IPS-18c (cell line): ENCODE results near the gene DDRGK1.

Experiments
- H3K4me3 ChIP-seq: 2 replicates; pipeline ENCODE4 v1.7.0; 2013; ENCODE audit warnings: low read depth, mild to moderate bottlenecking, low read length, moderate library complexity; ENCODE audit not compliant: insufficient read depth
- H3K9me3 ChIP-seq: one replicate; pipeline ENCODE4 v1.6.1; 2013; ENCODE audit warnings: mild to moderate bottlenecking, low read length, moderate library complexity; ENCODE audit not compliant: control insufficient read depth, insufficient read depth

The DDRGK1 gene

DNA sequence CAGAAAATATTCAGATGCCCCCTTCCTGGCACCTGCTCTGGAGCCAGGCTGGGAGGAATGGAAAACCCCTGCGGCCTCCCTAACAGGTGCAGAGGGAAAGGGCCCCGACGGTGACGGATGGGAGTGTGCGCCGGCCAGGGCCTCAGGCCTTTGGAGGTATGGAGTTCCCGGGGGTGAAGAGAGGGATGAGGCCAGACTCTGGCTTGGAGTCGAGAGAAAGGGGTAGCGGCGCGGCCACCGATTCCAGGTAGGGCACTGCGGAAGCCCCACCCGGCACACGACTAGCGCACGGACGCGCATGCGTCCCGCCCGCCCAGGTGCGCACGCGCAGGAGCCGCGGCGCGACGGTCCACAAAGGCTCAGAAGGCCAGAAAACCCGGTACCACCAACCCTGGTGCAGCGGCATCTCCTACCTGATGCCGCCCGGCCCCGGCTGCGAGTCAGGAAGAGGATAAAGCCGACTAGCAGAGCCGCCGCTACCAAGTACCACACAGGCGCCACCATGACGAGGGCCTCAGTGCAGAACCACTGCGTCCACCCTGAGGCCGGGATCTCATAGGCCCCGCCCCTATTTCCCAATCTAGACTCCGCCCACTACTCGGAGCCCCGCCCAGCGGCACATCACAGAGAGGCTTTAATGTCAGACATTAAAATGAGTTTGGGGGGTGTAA is at the start of gene DDRGK1:
Gene DDRGK1, minus strand, starts transcription at position 559 of the 671 bp plus-strand sequence. Its CDS starts 55 bp downstream, at position 504.
- Histone ChIP-seq H3K4me3 (peak within 1 kb of the TSS; percentile 96), H3K9me3 (no peaks in the 10 kb centered on the region)

- Histone ChIP-seq H3K9me3 (peaks cover 2% of the 10 kb centered on the region), H3K4me3 (no peak overlapping the region)
Observed at GRCh38 chr20:3251806-3252205, 47.3 kb upstream of the DDRGK1 start.

DNA sequence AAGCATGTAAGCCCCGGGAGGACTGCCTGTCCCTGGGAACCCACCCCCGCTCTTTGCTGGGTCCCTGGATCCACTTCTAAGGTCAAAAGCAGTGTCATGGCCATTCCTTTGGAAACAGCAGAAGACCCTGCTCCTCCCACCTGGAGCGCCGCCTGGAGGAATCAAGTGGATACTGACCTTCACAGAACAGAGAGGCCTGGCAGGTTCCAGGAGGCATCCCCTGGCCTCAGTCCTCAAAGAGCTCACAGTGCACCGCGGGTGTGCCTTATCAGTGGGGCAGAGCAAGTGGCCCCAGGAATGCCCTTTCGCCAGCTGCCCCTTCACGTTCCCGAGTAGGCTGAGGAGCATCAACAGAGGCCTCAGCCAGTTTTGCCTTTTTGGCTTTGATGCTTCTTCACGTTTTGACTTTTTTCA is 45.6 kb upstream of the DDRGK1 start:
- H3K4me3 ChIP-seq = no peak overlapping the region

DNA sequence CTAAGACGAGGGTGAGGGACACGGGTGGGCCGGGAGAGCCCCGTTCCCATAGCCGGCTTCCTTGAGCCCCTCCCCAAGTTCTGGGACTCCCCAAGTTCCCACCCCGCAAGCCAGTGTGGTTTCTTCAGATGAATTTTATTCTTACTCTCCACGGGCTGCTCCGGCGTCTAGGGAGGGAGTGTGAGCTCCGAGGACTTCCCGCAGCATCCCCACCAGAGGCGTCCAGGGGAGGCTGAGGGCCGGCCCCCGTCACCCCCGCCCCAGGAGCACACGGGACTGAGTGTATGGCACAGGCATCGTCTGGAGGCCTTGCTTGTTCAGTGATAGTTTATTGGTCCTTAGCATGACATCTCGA is 44.5 kb upstream of the DDRGK1 start:
- Histone ChIP-seq H3K9me3 (peaks cover 2% of the 10 kb centered on the region), H3K4me3 (peak overlapping the region; percentile 47)

More for the DNA sequence above, 45.6 kb upstream of the DDRGK1 start:
- H3K9me3 ChIP-seq = peaks cover 2% of the 10 kb centered on the region

GRCh38 chr20:3248167-3248992 is 43.9 kb upstream of the DDRGK1 start:
- H3K9me3 ChIP-seq = peaks cover 2% of the 10 kb centered on the region
- H3K4me3 ChIP-seq = peak overlapping the region; percentile 47

- peaks cover 2% of the 10 kb centered on the region for H3K9me3 ChIP-seq
- H3K4me3 ChIP-seq = no peak overlapping the region
Observed at GRCh38 chr20:3247638-3248037, 43.2 kb upstream of the DDRGK1 start.

DNA sequence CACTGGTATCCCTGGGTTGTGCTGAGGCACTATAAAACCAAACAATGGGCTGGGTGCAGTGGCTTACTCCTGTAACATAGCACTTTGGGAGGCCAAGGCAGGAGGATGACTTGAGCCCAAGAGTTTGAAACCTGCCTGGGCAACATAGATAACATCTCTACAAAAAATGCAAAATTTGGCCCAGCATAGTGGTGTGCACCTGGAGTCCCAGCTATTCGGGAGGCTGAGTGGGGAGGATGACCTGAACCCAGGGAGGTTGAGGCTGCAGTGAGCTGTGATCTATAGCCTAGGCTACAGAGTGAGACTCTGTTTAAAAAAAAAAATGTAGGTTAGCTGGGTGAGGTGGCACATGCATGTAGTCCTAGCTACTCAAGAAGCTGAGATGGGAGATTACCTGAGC is 42.2 kb upstream of the DDRGK1 start:
- H3K4me3 ChIP-seq = no peak overlapping the region
- H3K9me3 ChIP-seq = peaks cover 2% of the 10 kb centered on the region

- peaks cover 2% of the 10 kb centered on the region for H3K9me3 ChIP-seq
- H3K4me3 ChIP-seq = no peak overlapping the region
Observed at GRCh38 chr20:3245711-3246110, 41.2 kb upstream of the DDRGK1 start.

DNA sequence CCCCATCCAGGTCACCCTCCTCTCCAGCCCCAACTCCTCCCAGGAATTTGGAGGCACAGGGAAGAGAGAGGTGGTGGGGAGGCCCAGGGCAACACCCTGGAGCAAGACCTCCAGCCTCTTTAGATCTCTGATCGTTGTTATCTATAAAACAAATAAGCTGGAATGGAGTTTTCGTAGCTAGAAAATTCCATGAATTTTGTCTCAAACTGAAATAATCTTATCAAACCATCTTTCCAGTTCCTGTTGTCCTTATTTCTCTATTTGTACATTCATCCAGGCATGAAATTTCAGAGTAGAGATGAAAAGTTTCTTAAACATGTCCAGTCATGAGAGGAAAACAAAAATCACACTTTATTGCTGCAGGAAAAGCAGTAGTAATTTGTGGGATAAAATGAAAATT is 40.7 kb upstream of the DDRGK1 start:
- Histone ChIP-seq H3K9me3 (peaks cover 2% of the 10 kb centered on the region), H3K4me3 (no peak overlapping the region)

DNA sequence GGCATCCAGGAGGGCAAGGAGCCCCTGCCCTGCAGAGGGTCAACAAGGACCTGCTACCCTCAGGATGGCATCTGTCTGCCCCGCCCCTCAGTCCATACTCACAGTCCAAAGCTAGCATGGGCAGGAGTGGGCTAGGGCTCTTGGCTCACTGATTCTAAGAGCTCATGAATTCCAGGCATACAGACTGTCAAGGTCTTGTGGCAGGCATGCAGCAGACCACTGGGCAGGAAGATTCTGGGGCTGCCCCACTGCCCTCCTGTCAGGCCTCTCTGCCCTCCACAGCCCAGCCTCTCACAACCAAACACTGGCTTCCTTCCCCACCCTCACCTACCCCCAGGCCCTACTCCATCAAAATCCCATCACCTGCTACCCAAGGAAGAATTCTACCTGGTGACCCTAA is 40.1 kb upstream of the DDRGK1 start:
- peaks cover 2% of the 10 kb centered on the region for H3K9me3 ChIP-seq
- no peak overlapping the region for H3K4me3 ChIP-seq

DNA sequence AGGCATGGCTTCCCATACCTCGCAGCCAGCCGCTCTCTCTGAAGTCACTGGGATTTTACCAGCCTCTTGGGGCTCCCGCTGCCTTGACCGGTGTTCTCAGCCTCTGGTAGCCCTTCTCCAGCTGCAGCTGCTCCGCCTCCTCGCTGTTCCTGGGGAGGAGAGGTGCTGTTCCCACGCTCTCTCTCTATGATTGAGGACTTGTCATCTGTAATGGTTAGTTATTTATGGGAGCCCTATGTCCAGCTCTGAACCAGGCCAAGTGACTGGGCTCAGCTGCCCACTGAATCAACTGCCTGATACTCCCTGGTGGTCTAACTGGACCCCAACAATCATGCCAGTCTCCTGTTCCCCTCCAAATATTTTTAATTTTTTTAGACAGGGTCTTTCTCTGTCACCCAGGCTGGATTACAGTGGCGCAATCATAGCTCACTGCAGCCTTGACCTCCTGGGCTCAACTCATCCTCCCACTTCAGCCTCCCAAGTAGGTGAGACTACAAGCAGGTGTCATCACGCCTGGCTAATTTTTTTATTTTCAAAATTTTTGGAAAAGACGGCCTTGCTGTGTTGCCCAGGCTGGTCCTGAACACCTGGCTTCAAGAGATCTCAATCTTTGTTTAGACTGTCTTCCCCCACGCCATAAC is 39.4 kb upstream of the DDRGK1 start:
- peaks cover 2% of the 10 kb centered on the region for H3K9me3 ChIP-seq
- H3K4me3 ChIP-seq = no peak overlapping the region

GRCh38 chr20:3242172-3242692 is 37.8 kb upstream of the DDRGK1 start:
- Histone ChIP-seq H3K4me3 (no peak overlapping the region), H3K9me3 (peaks cover 2% of the 10 kb centered on the region)

DNA sequence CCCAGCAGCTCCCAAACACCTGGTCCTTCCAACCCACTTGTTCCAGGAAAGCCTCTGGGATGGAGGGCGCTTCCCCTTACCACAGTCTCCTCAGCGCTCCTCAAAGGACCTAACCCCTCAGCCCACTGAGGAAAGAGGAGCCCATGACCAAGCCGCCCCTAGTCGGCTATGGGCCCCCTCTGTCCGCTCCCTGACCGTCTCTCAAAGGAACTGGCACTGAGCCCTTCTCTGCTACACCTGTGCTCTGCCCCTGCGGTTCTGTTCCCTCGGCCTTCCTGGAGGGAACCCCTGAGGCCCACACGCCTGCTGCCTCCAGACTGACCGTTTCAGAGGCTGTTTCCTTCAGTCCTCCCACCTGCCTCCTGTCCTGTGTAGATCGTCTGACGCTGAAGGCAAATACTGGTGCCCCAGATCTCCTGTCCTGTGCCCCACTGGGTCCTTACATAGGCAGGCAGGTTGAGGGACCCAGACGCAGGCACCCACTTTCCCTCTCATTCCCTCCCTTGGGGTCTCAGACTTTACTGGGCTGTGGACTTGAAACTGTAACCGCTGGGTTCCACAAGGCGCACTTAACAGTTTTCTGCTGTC is 36.4 kb upstream of the DDRGK1 start:
- 0 out of 2 replicates have a peak overlapping the region, but pooled peaks have one; percentile 84 for H3K4me3 ChIP-seq
- H3K9me3 ChIP-seq = peaks cover 2% of the 10 kb centered on the region

DNA sequence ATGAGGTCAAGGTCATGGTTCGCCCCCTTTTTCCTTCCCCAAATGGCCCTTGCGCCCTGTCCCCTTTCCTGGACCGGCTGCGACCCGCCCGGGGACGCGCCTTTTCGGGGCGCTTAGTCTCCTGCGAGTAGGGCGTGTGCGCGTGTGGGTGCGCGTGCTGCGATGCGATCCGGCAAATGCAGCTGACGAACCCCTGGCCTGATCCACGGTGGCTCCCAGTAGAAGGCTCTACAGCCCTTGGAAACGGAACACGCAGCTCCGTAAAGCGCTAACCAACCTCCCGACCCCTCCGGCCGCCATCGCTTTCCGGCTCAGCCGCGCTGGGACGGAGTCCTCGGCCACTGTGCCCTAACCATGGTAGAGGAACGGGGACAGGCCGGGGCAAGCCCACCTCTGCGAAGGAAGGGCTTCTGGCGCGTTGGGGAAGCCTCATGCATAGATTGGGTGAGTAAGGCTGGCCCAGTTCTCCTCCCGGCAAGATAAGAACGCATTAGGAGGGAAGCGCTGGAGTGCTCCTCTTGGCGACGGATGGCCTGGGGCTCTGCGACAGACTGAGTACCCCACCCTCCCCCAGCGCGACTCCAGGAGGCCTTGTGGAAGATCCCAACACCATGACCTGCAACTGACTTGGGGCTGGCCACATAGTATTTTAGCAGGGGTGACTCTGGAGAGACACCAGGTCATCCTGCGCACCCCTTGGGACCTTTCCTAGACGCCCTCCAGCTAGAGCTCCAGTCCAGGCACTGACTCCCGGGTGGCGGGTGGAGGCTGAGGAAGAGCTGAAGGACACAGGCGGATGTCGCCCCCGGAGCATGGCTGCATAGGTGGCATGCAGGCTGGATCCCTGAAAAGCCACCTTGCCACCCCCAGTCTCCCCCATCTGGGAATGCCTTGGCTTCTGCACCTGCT is 35.6 kb upstream of the DDRGK1 start:
- Histone ChIP-seq H3K4me3 (peak overlapping the region; percentile 84), H3K9me3 (peaks cover 2% of the 10 kb centered on the region)

DNA sequence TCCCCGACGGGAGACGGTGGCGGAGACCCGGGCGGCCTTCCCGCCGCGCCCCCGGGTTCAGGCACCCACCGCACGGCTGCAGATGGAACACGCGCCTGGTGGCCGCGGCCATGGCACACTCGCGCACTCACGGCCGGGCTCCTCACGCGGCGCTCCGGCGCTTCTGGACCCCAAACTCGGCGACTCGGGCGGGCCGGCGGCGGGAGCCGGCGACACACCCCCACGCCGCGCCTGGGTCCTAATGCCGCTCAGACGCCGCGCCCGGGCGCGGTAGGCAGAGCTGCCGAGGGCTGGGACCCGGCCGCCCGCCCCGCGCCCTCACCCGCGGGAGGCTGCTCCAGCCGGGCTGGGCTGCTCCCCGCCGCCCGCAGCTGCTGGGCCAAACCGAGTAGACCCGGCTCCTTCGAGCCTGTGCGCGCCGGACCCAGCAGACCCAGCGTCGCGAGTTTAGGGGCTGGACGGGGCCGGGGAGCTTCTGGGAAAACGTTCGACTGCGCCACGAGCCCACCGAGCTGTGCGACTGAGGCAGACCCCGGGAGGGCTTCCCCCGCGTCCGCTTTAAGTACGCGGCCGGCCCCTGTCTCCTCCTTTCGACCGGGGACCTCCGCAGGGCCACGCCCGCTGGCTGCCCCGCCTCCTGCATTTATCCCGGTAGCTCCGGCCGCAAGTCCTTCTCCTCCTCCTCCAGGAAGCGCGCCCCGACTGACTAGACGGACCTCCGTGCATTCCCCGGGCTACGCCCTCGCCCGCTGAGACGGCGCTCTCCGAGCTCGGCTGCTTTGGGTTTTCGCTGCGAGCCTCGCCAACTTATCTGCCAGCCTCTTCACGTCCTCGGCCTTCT is 34.8 kb upstream of the DDRGK1 start, which contains the start of gene SLC4A11:
Gene SLC4A11, minus strand, starts transcription at position 165 of the 841 bp plus-strand sequence. Its CDS starts 53 bp downstream, at position 112.
- H3K4me3 ChIP-seq = peak within 1 kb of the TSS; percentile 84
- H3K9me3 ChIP-seq = peaks cover 2% of the 10 kb centered on the region

DNA sequence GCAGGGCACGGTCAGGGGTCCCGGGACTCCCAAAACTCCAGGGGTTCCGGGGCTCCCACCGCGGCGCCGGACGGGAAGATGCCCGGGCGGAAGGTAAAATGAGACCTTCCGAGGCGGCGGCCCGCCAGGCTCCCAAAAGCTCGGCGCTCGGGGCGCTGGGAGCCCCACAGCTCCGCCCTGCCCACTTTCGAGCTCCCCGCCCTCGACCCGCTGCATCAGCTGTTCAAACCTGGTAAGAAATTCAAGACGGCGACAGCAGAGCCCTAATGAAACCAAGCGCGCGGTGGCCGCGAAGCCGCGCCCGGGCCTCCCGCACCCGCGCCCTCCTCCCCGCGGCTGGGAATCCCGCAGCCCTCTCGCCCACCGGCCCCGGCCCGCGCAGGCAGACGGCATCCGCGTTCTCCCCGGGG is 34.1 kb upstream of the DDRGK1 start:
- Histone ChIP-seq H3K4me3 (peak overlapping the region; percentile 84), H3K9me3 (peaks cover 2% of the 10 kb centered on the region)
